ENCODE results near the gene FOXN1.

DNA sequence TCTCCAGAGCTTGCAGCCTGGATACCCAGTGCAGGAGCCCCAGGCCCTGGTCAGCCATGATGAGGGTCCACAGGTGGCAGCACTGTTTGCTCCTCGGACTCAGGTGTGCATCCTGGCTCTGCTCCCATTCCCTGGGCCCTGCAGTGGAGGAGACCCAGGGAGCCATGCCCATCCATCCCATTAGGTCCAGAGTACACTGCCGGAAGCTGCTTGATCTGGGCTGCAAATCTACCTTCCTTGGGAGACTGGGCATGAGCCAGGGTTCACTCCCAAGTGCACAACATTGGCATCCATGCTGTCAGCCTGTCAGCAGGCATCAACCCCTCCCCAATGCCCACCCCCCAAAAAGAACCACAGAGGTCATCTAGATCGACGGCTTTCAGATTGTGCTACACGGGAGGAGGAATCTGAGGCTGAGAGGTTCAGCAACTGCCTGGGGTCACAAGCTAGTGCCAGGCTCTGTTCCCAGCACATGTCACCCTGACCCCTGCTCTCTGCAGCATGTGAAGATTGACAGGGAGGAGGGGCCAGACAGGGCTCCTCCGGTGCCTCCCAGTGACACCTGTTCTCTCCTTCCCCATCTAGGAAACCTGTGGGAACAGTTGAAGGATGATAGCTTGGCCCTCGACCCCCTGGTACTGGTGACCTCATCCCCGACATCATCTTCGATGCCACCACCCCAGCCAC, 30.5 kb downstream of the FOXN1 start:
- TF ChIP-seq, protein P1, sequence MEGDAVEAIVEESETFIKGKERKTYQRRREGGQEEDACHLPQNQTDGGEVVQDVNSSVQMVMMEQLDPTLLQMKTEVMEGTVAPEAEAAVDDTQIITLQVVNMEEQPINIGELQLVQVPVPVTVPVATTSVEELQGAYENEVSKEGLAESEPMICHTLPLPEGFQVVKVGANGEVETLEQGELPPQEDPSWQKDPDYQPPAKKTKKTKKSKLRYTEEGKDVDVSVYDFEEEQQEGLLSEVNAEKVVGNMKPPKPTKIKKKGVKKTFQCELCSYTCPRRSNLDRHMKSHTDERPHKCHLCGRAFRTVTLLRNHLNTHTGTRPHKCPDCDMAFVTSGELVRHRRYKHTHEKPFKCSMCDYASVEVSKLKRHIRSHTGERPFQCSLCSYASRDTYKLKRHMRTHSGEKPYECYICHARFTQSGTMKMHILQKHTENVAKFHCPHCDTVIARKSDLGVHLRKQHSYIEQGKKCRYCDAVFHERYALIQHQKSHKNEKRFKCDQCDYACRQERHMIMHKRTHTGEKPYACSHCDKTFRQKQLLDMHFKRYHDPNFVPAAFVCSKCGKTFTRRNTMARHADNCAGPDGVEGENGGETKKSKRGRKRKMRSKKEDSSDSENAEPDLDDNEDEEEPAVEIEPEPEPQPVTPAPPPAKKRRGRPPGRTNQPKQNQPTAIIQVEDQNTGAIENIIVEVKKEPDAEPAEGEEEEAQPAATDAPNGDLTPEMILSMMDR (IDR thresholded peaks at IDR 0.05): no peak
- TF ChIP-seq EP300 (IDR thresholded peaks at IDR 0.05; ENCODE audit: low read depth) (no peak), POLR2A (IDR thresholded peaks at IDR 0.05) (no peak)

All from transverse colon (tissue), 3 donors.